GM12878 (cell line): Measurements from ENCODE around the gene BHLHE23. TPM values are rescaled to one million over a fixed set of nuclear protein-coding genes. Genes with fewer than 3 reads are reported as not detected.
A peak's percentile ranks its signal among the peaks of the same experiment; 100 is the strongest.

Experiments used
- ATAC-seq: fragments of 200-7000 bp; cut with Tn5 transposase; 3 replicates; pipeline ENCODE4 v1.9.1; 2020; ENCODE audit warnings: mild to moderate bottlenecking, moderate library complexity
- BruUV-seq: library from RNA; stranded (reverse); fragments of 400-500 nt; replicated peaks from 2 replicates; lab custom pipeline; 2021; lab: Mats Ljungman, UMichigan
- CTCF ChIA-PET: fragments of 300-600 bp; sonication (Branson Sonifier 250); formaldehyde crosslinking; extraction: SDS; loops from one replicate; lab custom pipeline; 2021; ENCODE audit warnings: inconsistent platforms; lab: Yijun Ruan, JAX
- POLR2A ChIA-PET: fragments of 350-600 bp; formaldehyde crosslinking; extraction: SDS; loops from one replicate; lab custom pipeline; 2021; ENCODE audit warnings: inconsistent platforms; lab: Charles Lee
- RAD21 ChIA-PET: fragments of 300-600 bp; sonication (Branson Sonifier 250); formaldehyde crosslinking; loops from one replicate; lab custom pipeline; 2023; ENCODE audit warnings: antibody characterized with exemption; ENCODE audit not compliant: unreplicated experiment; lab: Charles Lee
- SMC1A ChIA-PET: fragments of 300-600 bp; sonication (Branson Sonifier 250); formaldehyde crosslinking; loops from one replicate; lab custom pipeline; 2023; ENCODE audit not compliant: unreplicated experiment, uncharacterized antibody; lab: Charles Lee
- DNase-seq: peaks from one replicate; pipeline ENCODE4 v3.0.0-alpha.2; 2011; ENCODE audit warnings: low read depth, low spot score
- FAIRE-seq: peaks from 3 replicates; lab custom pipeline; 2011; peaks lifted over from hg19 to GRCh38; lab: Jason Lieb, UNC
- H2AFZ ChIP-seq: 2 replicates; pipeline ENCODE4 v1.6.0; 2011; ENCODE audit warnings: low read depth, low read length, control low read depth; ENCODE audit not compliant: control insufficient read depth
- H3K27ac ChIP-seq: 2 replicates; pipeline ENCODE4 v1.5.1; 2011; ENCODE audit warnings: control low read depth; ENCODE audit not compliant: control insufficient read depth, insufficient read depth
- H3K27me3 ChIP-seq, 2 experiments: replicated peaks in 1 of 2; 2 replicates each; pipeline versions ENCODE4 v1.6.0 to v1.6.1; 2011; ENCODE audit warnings: low read length in 1 of 2; ENCODE audit not compliant: control insufficient read depth in 2 of 2, insufficient read depth in 2 of 2
- H3K36me3 ChIP-seq, 2 experiments: 2 replicates each; pipeline ENCODE4 v1.5.1; 2011; ENCODE audit warnings: low read length in 1 of 2; ENCODE audit not compliant: control insufficient read depth in 2 of 2, insufficient read depth in 2 of 2
- H3K4me1 ChIP-seq: 2 replicates; pipeline ENCODE4 v1.6.1; 2011; ENCODE audit warnings: mild to moderate bottlenecking, low read length, moderate library complexity, mixed read lengths; ENCODE audit not compliant: control insufficient read depth, insufficient read depth
- H3K4me2 ChIP-seq: 2 replicates; pipeline ENCODE4 v1.6.0; 2011; ENCODE audit warnings: control low read depth; ENCODE audit not compliant: control insufficient read depth, insufficient read depth
- H3K4me3 ChIP-seq: fragments of 200-600 bp; sonication (generic); 2 replicates; pipeline ENCODE4 v1.5.1; 2016
- H3K79me2 ChIP-seq: 2 replicates; pipeline ENCODE4 v1.6.0; 2011; ENCODE audit warnings: low read length; ENCODE audit not compliant: control insufficient read depth, insufficient read depth
- H3K9ac ChIP-seq: 2 replicates; pipeline ENCODE4 v1.8.0; 2011; ENCODE audit warnings: low read length, control low read depth, mixed read lengths; ENCODE audit not compliant: control insufficient read depth, insufficient read depth
- H3K9me3 ChIP-seq: replicated peaks from 3 replicates; pipeline ENCODE4 v1.5.1; 2011; ENCODE audit warnings: mild to moderate bottlenecking, low read length; ENCODE audit not compliant: control insufficient read depth, insufficient read depth
- H4K20me1 ChIP-seq: 2 replicates; pipeline ENCODE4 v1.6.0; 2011; ENCODE audit not compliant: control insufficient read depth, insufficient read depth
- BCL11A ChIP-seq: IDR thresholded peaks from 2 replicates; pipeline ENCODE4 v1.6.1; 2011; ENCODE audit warnings: low read depth, low read length
- CBX5 ChIP-seq: sonication (generic); IDR thresholded peaks from 2 replicates; pipeline ENCODE4 v1.6.1; 2016; ENCODE audit warnings: low read depth, moderate library complexity, mild to moderate bottlenecking, inconsistent platforms
- CHD2 ChIP-seq: IDR thresholded peaks from 2 replicates; pipeline ENCODE4 v1.6.1; 2011; ENCODE audit warnings: low read depth, low read length, improper control_type of control experiment, borderline replicate concordance
- IKZF2 ChIP-seq, 2 experiments: fragments of 450-650 bp; IDR thresholded peaks; 2 replicates each; pipeline ENCODE4 v1.6.1; 2017; ENCODE audit warnings: mild to moderate bottlenecking in 2 of 2, moderate library complexity in 2 of 2
- MXI1 ChIP-seq: fragments of 150-350 bp; IDR thresholded peaks from 2 replicates; pipeline ENCODE4 v1.6.1; 2011; ENCODE audit warnings: low read depth, mild to moderate bottlenecking, inconsistent platforms, low read length, improper control_type of control experiment
- MYB ChIP-seq: fragments of 150-350 bp; IDR thresholded peaks from 2 replicates; pipeline ENCODE4 v1.6.1; 2014; ENCODE audit warnings: mild to moderate bottlenecking, low read depth, low read length, borderline replicate concordance
- POLR2A ChIP-seq: IDR thresholded peaks from 2 replicates; pipeline ENCODE4 v1.6.1; 2011; ENCODE audit warnings: low read depth, mild to moderate bottlenecking, low read length
- POLR2AphosphoS2 ChIP-seq: IDR thresholded peaks from 2 replicates; pipeline ENCODE4 v1.6.1; 2011; ENCODE audit warnings: low read depth, mild to moderate bottlenecking, low read length, improper control_type of control experiment, moderate library complexity
- POU2F2 ChIP-seq: IDR thresholded peaks from 3 replicates; pipeline ENCODE4 v1.6.1; 2011; ENCODE audit warnings: low read depth, mild to moderate bottlenecking, low read length, borderline replicate concordance
- RAD21 ChIP-seq: IDR thresholded peaks from 2 replicates; pipeline ENCODE4 v1.6.1; 2011; ENCODE audit warnings: mild to moderate bottlenecking, low read depth, low read length, moderate library complexity; ENCODE audit not compliant: insufficient read depth
- RFX5 ChIP-seq: IDR thresholded peaks from 2 replicates; pipeline ENCODE4 v1.6.1; 2011; ENCODE audit warnings: low read depth, low read length, improper control_type of control experiment
- ZNF24 ChIP-seq: fragments of 450-650 bp; IDR thresholded peaks from 2 replicates; pipeline ENCODE4 v1.6.1; 2017; ENCODE audit warnings: antibody characterized with exemption, mild to moderate bottlenecking
- WGBS: methylation state at CpG from one replicate; pipeline ENCODE4 v1.1.6; 2016; ENCODE audit warnings: low lambda C conversion rate; ENCODE audit not compliant: insufficient replicate concordance, insufficient coverage; ENCODE audit errors: missing lambda C conversion rate; 5-methylcytosine and 5-hydroxymethylcytosine counted together
- in situ Hi-C: fragments of 300-500 bp; cut with MboI; formaldehyde crosslinking; loops from 9 replicates; pipeline ENCODE4 v1.14.3; 2018; ENCODE audit warnings: mixed read lengths
- intact Hi-C: fragments of 100-400 bp; cut with micrococcal nuclease; formaldehyde crosslinking; loops from one replicate; pipeline ENCODE4 v1.14.2; 2022; ENCODE audit not compliant: unreplicated experiment
- polyA plus RNA-seq, 11 experiments: library from polyadenylated mRNA; depleted of rRNA in 4 of 11; unstranded in 6 of 11; stranded (reverse) in 5 of 11; fragments of >200 nt; fragmentation: Nextera tagmentation in 4 of 11; fragmentation: Illumina TruSeq in 1 of 11; extraction: Ambion mirVana in 4 of 11; extraction: Trizol in 1 of 11; gene quantifications; 1 replicate in 1 of 11; 2 replicates in 10 of 11; pipeline versions ENCODE4 v1.2.1 to v1.2.3, GENCODE V29; 2011 to 2016; ENCODE audit warnings: inconsistent platforms in 2 of 11, missing spikeins in 2 of 11, low read depth in 1 of 11
- total RNA-seq, 4 experiments: library from RNA; depleted of rRNA in 3 of 4; stranded (reverse); fragments of >200 nt in 3 of 4; fragmentation: Illumina TruSeq in 1 of 4; extraction: Trizol in 1 of 4; gene quantifications; 2 replicates each; pipeline versions ENCODE4 v1.2.1 to v1.2.3, GENCODE V29; 2013 to 2021
- TF ChIP-seq, protein P1 (sequence below): IDR thresholded peaks from 2 replicates; pipeline ENCODE4 v1.6.1; 2012; ENCODE audit warnings: mild to moderate bottlenecking, low read depth, low read length
- TF ChIP-seq, protein P2 (sequence below): IDR thresholded peaks from 2 replicates; pipeline ENCODE4 v1.6.1; 2011; ENCODE audit warnings: borderline replicate concordance, low read depth, mild to moderate bottlenecking, moderate library complexity, low read length; ENCODE audit not compliant: insufficient read depth, poor library complexity, severe bottlenecking
- TF ChIP-seq, protein P3 (sequence below): fragments of 450-650 bp; formaldehyde crosslinking; IDR thresholded peaks from 2 replicates; pipeline ENCODE4 v1.4.0; 2022; ENCODE audit warnings: mild to moderate bottlenecking, moderate library complexity
- TF ChIP-seq, protein P4 (sequence below): IDR thresholded peaks from 2 replicates; pipeline ENCODE4 v1.6.1; 2012; ENCODE audit warnings: low read depth, low read length, improper control_type of control experiment

Gene BHLHE23
- total and polyA plus RNA-seq, 10 of the 15 experiments (the other 5 are each of a cell fraction or from before 2014, with no cell fraction given), result 0.28 to 0.33 TPM; not detected in 8

DNA sequence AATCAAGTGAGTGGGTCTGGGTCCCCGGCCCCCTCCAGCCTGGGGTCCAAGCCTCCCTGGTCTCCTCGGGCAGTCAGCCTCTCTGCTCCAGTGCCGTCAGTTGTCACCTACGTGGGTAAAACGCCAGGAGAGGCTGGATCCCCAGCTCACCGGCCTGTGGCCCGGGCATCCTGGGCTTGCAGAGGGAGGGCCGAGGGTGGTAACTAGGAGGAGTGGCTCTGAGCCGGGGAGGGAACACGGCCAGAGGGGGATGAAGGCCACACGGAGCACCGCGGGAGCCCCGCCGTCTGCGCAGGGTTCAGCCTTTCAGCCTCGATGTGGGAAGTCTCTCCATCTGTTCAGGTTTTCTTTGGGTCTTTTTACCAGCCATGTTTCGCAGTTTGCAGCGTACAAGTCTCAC is 29.5 kb upstream of the BHLHE23 start:
- no peak overlapping the region for H3K9ac ChIP-seq
- in situ Hi-C loops, result no loop called here
- H3K4me2 ChIP-seq, result no peak overlapping the region
- no peak overlapping the region for H3K27ac ChIP-seq
- ChIA-PET RAD21 (interaction anchor here (1.5 kb wide), 1 partner anchor 27 kb away, joined by 3 read pairs; no protein-coding TSS in a partner anchor), SMC1A (interaction anchor here (1.5 kb wide), 1 partner anchor 26 kb away, joined by 3 read pairs; no protein-coding TSS in a partner anchor), POLR2A (no interaction called here)
- 0 out of 2 replicates have a peak, but pooled peaks cover 3% of the 10 kb centered on the region for H3K4me1 ChIP-seq
- no peak overlapping the region for H3K4me3 ChIP-seq
- BruUV-seq, result no TSS peak
- no peaks in the 10 kb centered on the region for H3K79me2 ChIP-seq
- no peak for DNase-seq
- H2AFZ ChIP-seq, result no peak overlapping the region
- 51% methylated on average over 19 of the region's 19 CpGs for WGBS
- no peaks in the 10 kb centered on the region for H4K20me1 ChIP-seq
- TF ChIP-seq ZNF24, result no peak
- no peak for TF ChIP-seq MXI1
- peak; percentile 20; the same call in 1 of the 2 replicates for TF ChIP-seq POLR2AphosphoS2
- TF ChIP-seq POLR2A, result no peak; the same call in 1 of the 2 replicates
- no peak for TF ChIP-seq RFX5
- TF ChIP-seq, protein P1, sequence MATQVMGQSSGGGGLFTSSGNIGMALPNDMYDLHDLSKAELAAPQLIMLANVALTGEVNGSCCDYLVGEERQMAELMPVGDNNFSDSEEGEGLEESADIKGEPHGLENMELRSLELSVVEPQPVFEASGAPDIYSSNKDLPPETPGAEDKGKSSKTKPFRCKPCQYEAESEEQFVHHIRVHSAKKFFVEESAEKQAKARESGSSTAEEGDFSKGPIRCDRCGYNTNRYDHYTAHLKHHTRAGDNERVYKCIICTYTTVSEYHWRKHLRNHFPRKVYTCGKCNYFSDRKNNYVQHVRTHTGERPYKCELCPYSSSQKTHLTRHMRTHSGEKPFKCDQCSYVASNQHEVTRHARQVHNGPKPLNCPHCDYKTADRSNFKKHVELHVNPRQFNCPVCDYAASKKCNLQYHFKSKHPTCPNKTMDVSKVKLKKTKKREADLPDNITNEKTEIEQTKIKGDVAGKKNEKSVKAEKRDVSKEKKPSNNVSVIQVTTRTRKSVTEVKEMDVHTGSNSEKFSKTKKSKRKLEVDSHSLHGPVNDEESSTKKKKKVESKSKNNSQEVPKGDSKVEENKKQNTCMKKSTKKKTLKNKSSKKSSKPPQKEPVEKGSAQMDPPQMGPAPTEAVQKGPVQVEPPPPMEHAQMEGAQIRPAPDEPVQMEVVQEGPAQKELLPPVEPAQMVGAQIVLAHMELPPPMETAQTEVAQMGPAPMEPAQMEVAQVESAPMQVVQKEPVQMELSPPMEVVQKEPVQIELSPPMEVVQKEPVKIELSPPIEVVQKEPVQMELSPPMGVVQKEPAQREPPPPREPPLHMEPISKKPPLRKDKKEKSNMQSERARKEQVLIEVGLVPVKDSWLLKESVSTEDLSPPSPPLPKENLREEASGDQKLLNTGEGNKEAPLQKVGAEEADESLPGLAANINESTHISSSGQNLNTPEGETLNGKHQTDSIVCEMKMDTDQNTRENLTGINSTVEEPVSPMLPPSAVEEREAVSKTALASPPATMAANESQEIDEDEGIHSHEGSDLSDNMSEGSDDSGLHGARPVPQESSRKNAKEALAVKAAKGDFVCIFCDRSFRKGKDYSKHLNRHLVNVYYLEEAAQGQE, result no peak
- TF ChIP-seq, protein P2, sequence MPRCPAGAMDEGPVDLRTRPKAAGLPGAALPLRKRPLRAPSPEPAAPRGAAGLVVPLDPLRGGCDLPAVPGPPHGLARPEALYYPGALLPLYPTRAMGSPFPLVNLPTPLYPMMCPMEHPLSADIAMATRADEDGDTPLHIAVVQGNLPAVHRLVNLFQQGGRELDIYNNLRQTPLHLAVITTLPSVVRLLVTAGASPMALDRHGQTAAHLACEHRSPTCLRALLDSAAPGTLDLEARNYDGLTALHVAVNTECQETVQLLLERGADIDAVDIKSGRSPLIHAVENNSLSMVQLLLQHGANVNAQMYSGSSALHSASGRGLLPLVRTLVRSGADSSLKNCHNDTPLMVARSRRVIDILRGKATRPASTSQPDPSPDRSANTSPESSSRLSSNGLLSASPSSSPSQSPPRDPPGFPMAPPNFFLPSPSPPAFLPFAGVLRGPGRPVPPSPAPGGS, result peak; percentile 12
- TF ChIP-seq, protein P3, sequence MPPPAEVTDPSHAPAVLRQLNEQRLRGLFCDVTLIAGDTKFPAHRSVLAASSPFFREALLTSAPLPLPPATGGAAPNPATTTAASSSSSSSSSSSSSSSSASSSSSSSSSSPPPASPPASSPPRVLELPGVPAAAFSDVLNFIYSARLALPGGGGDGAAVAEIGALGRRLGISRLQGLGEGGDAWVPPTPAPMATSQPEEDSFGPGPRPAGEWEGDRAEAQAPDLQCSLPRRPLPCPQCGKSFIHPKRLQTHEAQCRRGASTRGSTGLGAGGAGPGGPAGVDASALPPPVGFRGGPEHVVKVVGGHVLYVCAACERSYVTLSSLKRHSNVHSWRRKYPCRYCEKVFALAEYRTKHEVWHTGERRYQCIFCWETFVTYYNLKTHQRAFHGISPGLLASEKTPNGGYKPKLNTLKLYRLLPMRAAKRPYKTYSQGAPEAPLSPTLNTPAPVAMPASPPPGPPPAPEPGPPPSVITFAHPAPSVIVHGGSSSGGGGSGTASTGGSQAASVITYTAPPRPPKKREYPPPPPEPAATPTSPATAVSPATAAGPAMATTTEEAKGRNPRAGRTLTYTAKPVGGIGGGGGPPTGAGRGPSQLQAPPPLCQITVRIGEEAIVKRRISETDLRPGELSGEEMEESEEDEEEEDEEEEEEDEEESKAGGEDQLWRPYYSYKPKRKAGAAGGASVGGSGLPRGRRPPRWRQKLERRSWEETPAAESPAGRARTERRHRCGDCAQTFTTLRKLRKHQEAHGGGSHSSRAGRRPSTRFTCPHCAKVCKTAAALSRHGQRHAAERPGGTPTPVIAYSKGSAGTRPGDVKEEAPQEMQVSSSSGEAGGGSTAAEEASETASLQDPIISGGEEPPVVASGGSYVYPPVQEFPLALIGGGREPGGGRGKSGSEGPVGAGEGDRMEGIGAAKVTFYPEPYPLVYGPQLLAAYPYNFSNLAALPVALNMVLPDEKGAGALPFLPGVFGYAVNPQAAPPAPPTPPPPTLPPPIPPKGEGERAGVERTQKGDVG (CRISPR knock-in tag), result no peak
- TF ChIP-seq, protein P4, sequence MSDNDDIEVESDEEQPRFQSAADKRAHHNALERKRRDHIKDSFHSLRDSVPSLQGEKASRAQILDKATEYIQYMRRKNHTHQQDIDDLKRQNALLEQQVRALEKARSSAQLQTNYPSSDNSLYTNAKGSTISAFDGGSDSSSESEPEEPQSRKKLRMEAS, result no peak
- no peak for TF ChIP-seq IKZF2 (IDR thresholded peaks at IDR 0.05)
- TF ChIP-seq CHD2, result no peak
- no peak for TF ChIP-seq BCL11A
- no peak for TF ChIP-seq POU2F2
- no peak for TF ChIP-seq RAD21
- TF ChIP-seq CBX5, result no peak
- no peak for TF ChIP-seq MYB
- TF ChIP-seq, all 136 proteins: peak for 2
- no peaks in the 10 kb centered on the region for H3K27me3 ChIP-seq
- no peaks in the 10 kb centered on the region for H3K36me3 ChIP-seq
- FAIRE-seq (no peak), ATAC-seq (no peak)
- H3K9me3 ChIP-seq, result no peaks in the 10 kb centered on the region
- CTCF ChIA-PET, result no interaction called here
- intact Hi-C loops, result no loop called here
